ENCODE results near the gene NEK9. TPM values are rescaled to one million over a fixed set of nuclear protein-coding genes. Genes with fewer than 3 reads are reported as not detected.

The NEK9 gene
- total and polyA plus RNA-seq, 2 experiments from 2014 or later: 41.0 to 47.6 TPM

- Histone ChIP-seq H3K27me3 (replicated peaks; ENCODE audit: insufficient read depth) (no peaks in the 10 kb centered on the region), H3K4me2 (ENCODE audit: unreplicated experiment) (no peak overlapping the region), H3K9me2 (ENCODE audit: insufficient read depth) (no peaks in the 10 kb centered on the region), H3K9me3 (ENCODE audit: low read depth) (no peaks in the 10 kb centered on the region), H3K27ac (no peak overlapping the region), H3F3A (ENCODE audit: insufficient read depth) (peaks cover 24% of the 10 kb centered on the region), H3K9ac (no peak overlapping the region), H3K4me3 (no peak overlapping the region), H3K4me1 (ENCODE audit: insufficient read depth) (peaks cover 16% of the 10 kb centered on the region), H3K79me2 (ENCODE audit: insufficient read depth) (peaks cover 98% of the 10 kb centered on the region), H4K20me1 (ENCODE audit: insufficient read depth) (0 out of 2 replicates have a peak, but pooled peaks cover 3% of the 10 kb centered on the region), H2AFZ (no peak overlapping the region), H3K36me3 (ENCODE audit: low read depth) (peaks cover 16% of the 10 kb centered on the region)
- in situ Hi-C loops (cut with MboI): loop anchor here (25.0 kb wide), 1 partner anchor 317 kb away; no protein-coding TSS in a partner anchor
- DNase-seq: no peak
- TF ChIP-seq EZH2phosphoT487 (IDR thresholded peaks at IDR 0.05; ENCODE audit: insufficient read depth, low read depth): no peak
- no peak for TF ChIP-seq EZH2 (IDR thresholded peaks at IDR 0.05; ENCODE audit: insufficient read depth, poor library complexity, severe bottlenecking)
- WGBS, 2 experiments (ENCODE audit: low coverage in 1 of 2, low lambda C conversion rate in 2 of 2, missing lambda C conversion rate in 2 of 2): 93 to 96% methylated on average over 5 of the region's 5 CpGs
Observed at GRCh38 chr14:75144944-75145343, 18.1 kb upstream of the NEK9 start.

- 0 out of 2 replicates have a peak, but pooled peaks cover 3% of the 10 kb centered on the region for H4K20me1 ChIP-seq (ENCODE audit: insufficient read depth)
- H3K9me2 ChIP-seq (ENCODE audit: insufficient read depth): no peaks in the 10 kb centered on the region
- H3K9me3 ChIP-seq (ENCODE audit: low read depth): no peaks in the 10 kb centered on the region
- H3K27ac ChIP-seq: no peak overlapping the region
- H3K36me3 ChIP-seq (ENCODE audit: low read depth): peaks cover 16% of the 10 kb centered on the region
- peaks cover 16% of the 10 kb centered on the region for H3K4me1 ChIP-seq (ENCODE audit: insufficient read depth)
- H3F3A ChIP-seq (ENCODE audit: insufficient read depth): peaks cover 24% of the 10 kb centered on the region
- H3K9ac ChIP-seq: no peak overlapping the region
- H3K27me3 ChIP-seq (replicated peaks; ENCODE audit: insufficient read depth): no peaks in the 10 kb centered on the region
- peaks cover 98% of the 10 kb centered on the region for H3K79me2 ChIP-seq (ENCODE audit: insufficient read depth)
- TF ChIP-seq EZH2 (IDR thresholded peaks at IDR 0.05; ENCODE audit: insufficient read depth, poor library complexity, severe bottlenecking) (no peak), EZH2phosphoT487 (IDR thresholded peaks at IDR 0.05; ENCODE audit: insufficient read depth, low read depth) (no peak)
- no peak overlapping the region for H3K4me2 ChIP-seq (ENCODE audit: unreplicated experiment)
- DNase-seq: no peak
- no peak overlapping the region for H3K4me3 ChIP-seq
- in situ Hi-C loops (cut with MboI): loop anchor here (25.0 kb wide), 1 partner anchor 318 kb away; no protein-coding TSS in a partner anchor
- WGBS, 2 experiments (ENCODE audit: low coverage in 1 of 2, low lambda C conversion rate in 2 of 2, missing lambda C conversion rate in 2 of 2): 80 to 85% methylated on average over 9 of the region's 9 CpGs
- H2AFZ ChIP-seq: no peak overlapping the region
Observed at GRCh38 chr14:75143761-75144527, 17.1 kb upstream of the NEK9 start.

DNA sequence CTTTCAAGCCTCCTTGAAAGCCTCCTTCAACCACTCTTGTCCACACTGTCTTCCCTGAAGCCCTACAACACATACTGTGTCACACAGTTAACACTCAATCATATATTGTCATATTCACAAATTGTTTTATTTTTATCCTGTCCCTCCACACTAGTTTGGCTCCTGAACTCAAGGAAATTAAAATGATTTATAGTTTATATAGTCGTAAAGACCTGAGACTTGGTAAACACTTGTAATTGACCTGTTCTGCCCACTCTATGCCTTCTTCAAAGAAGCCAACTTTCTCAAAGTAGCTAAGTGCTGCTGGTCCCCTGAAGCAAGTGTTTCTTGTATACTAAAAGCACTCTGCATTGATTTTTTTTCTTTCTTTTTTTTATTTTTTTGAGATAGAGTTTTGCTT lies 15.6 kb upstream of the NEK9 start:
- no peak for DNase-seq
- peaks cover 99% of the 10 kb centered on the region for H3K79me2 ChIP-seq (ENCODE audit: insufficient read depth)
- H3K4me2 ChIP-seq (ENCODE audit: unreplicated experiment): no peak overlapping the region
- TF ChIP-seq EZH2 (IDR thresholded peaks at IDR 0.05; ENCODE audit: insufficient read depth, poor library complexity, severe bottlenecking) (no peak), EZH2phosphoT487 (IDR thresholded peaks at IDR 0.05; ENCODE audit: insufficient read depth, low read depth) (no peak)
- H3F3A ChIP-seq (ENCODE audit: insufficient read depth): peaks cover 18% of the 10 kb centered on the region; the same call in 1 of the 2 replicates
- no peaks in the 10 kb centered on the region for H3K9me3 ChIP-seq (ENCODE audit: low read depth)
- H3K9ac ChIP-seq: no peak overlapping the region
- H3K4me1 ChIP-seq (ENCODE audit: insufficient read depth): peaks cover 8% of the 10 kb centered on the region
- H3K27ac ChIP-seq: no peak overlapping the region
- no peaks in the 10 kb centered on the region for H3K27me3 ChIP-seq (replicated peaks; ENCODE audit: insufficient read depth)
- no peaks in the 10 kb centered on the region for H4K20me1 ChIP-seq (ENCODE audit: insufficient read depth)
- H3K36me3 ChIP-seq (ENCODE audit: low read depth): peaks cover 14% of the 10 kb centered on the region
- WGBS, 2 experiments (ENCODE audit: low coverage in 1 of 2, low lambda C conversion rate in 2 of 2, missing lambda C conversion rate in 2 of 2): 3 to 9% methylated on average over 1 of the region's 1 CpG
- no peak overlapping the region for H2AFZ ChIP-seq
- no peaks in the 10 kb centered on the region for H3K9me2 ChIP-seq (ENCODE audit: insufficient read depth)
- in situ Hi-C loops (cut with MboI): loop anchor here (25.0 kb wide), 1 partner anchor 320 kb away; no protein-coding TSS in a partner anchor
- H3K4me3 ChIP-seq: no peak overlapping the region

DNA sequence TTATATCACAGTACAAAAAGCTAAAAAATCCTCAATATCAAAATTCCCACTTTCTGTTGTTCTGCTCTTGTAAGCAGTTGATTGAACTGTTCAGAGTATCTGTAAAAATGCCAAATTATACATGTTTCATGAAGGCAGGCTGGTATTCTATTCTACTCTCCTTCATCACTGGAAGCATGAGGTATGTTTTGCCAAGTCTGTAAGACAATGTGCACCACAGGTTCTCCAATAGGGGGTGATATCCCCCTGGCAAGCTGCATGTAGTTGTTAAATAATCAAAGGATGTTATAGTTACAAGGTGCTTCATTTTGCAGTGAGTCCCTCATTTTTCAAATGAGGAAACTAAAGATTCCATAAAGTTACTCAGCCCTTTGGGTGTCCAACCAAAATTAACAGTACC lies 15.1 kb upstream of the NEK9 start:
- H3K9ac ChIP-seq: no peak overlapping the region
- H3K27ac ChIP-seq: no peak overlapping the region
- H3K79me2 ChIP-seq (ENCODE audit: insufficient read depth): peaks cover 98% of the 10 kb centered on the region
- no peaks in the 10 kb centered on the region for H4K20me1 ChIP-seq (ENCODE audit: insufficient read depth)
- DNase-seq: peak; percentile 54
- in situ Hi-C loops (cut with MboI): loop anchor here (25.0 kb wide), 1 partner anchor 320 kb away; no protein-coding TSS in a partner anchor
- no peak overlapping the region for H2AFZ ChIP-seq
- H3K4me1 ChIP-seq (ENCODE audit: insufficient read depth): peaks cover 2% of the 10 kb centered on the region
- H3K36me3 ChIP-seq (ENCODE audit: low read depth): peaks cover 14% of the 10 kb centered on the region
- no peaks in the 10 kb centered on the region for H3K9me3 ChIP-seq (ENCODE audit: low read depth)
- H3K4me3 ChIP-seq: no peak overlapping the region
- peaks cover 13% of the 10 kb centered on the region; the same call in 1 of the 2 replicates for H3F3A ChIP-seq (ENCODE audit: insufficient read depth)
- no peaks in the 10 kb centered on the region for H3K27me3 ChIP-seq (replicated peaks; ENCODE audit: insufficient read depth)
- TF ChIP-seq EZH2phosphoT487 (IDR thresholded peaks at IDR 0.05; ENCODE audit: insufficient read depth, low read depth) (no peak), EZH2 (IDR thresholded peaks at IDR 0.05; ENCODE audit: insufficient read depth, poor library complexity, severe bottlenecking) (no peak)
- no peaks in the 10 kb centered on the region for H3K9me2 ChIP-seq (ENCODE audit: insufficient read depth)
- no peak overlapping the region for H3K4me2 ChIP-seq (ENCODE audit: unreplicated experiment)

Measured in GM23248 (cell line).